GM13976 (cell line): Measurements from ENCODE around the gene ETFDH.
"Not testable (repeated sequence)": the region's sequence is repeated elsewhere in the genome, so short reads cannot be mapped to it uniquely, and the experiment has no call there.

Experiments used
- DNase-seq: peaks from one replicate; pipeline ENCODE4 v3.0.0; 2012; ENCODE audit warnings: low spot score
- in situ Hi-C: fragments of 300-500 bp; cut with MboI; formaldehyde crosslinking; loops from one replicate; pipeline ENCODE4 v1.12.0; 2022; ENCODE audit warnings: low sequenced_read_pairs, mixed read lengths, inconsistent platforms; ENCODE audit not compliant: unreplicated experiment
- TF ChIP-seq, protein P1 (sequence below): IDR thresholded peaks from 2 replicates; pipeline ENCODE4 v1.5.1; 2012; ENCODE audit warnings: borderline replicate concordance, mild to moderate bottlenecking; ENCODE audit not compliant: insufficient read depth; ENCODE audit errors: extremely low read depth, missing control alignments, control extremely low read depth

ETFDH gene

GRCh38 chr4:158710814-158711213 lies 38.7 kb downstream of the ETFDH start:
- TF ChIP-seq, protein P1, sequence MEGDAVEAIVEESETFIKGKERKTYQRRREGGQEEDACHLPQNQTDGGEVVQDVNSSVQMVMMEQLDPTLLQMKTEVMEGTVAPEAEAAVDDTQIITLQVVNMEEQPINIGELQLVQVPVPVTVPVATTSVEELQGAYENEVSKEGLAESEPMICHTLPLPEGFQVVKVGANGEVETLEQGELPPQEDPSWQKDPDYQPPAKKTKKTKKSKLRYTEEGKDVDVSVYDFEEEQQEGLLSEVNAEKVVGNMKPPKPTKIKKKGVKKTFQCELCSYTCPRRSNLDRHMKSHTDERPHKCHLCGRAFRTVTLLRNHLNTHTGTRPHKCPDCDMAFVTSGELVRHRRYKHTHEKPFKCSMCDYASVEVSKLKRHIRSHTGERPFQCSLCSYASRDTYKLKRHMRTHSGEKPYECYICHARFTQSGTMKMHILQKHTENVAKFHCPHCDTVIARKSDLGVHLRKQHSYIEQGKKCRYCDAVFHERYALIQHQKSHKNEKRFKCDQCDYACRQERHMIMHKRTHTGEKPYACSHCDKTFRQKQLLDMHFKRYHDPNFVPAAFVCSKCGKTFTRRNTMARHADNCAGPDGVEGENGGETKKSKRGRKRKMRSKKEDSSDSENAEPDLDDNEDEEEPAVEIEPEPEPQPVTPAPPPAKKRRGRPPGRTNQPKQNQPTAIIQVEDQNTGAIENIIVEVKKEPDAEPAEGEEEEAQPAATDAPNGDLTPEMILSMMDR: no peak
- DNase-seq: no peak
- in situ Hi-C loops: no loop called here

- in situ Hi-C loops, DNase-seq: not testable (repeated sequence)
Measured at GRCh38 chr4:158712622-158713021, 40.5 kb downstream of the ETFDH start.

- TF ChIP-seq, protein P1: no peak
- DNase-seq: no peak
- in situ Hi-C loops: no loop called here
Measured at GRCh38 chr4:158714937-158715336, 42.8 kb downstream of the ETFDH start.

GRCh38 chr4:158715802-158716201 lies 43.7 kb downstream of the ETFDH start:
- DNase-seq: no peak
- in situ Hi-C loops: no loop called here
- TF ChIP-seq, protein P1: no peak

- in situ Hi-C loops: no loop called here
- DNase-seq: no peak
- TF ChIP-seq, protein P1: no peak
Measured at GRCh38 chr4:158721680-158722079, 49.6 kb downstream of the ETFDH start.

GRCh38 chr4:158722291-158722916 lies 50.3 kb downstream of the ETFDH start:
- TF ChIP-seq, protein P1: no peak
- DNase-seq: peak; percentile 13
- in situ Hi-C loops: no loop called here

DNA sequence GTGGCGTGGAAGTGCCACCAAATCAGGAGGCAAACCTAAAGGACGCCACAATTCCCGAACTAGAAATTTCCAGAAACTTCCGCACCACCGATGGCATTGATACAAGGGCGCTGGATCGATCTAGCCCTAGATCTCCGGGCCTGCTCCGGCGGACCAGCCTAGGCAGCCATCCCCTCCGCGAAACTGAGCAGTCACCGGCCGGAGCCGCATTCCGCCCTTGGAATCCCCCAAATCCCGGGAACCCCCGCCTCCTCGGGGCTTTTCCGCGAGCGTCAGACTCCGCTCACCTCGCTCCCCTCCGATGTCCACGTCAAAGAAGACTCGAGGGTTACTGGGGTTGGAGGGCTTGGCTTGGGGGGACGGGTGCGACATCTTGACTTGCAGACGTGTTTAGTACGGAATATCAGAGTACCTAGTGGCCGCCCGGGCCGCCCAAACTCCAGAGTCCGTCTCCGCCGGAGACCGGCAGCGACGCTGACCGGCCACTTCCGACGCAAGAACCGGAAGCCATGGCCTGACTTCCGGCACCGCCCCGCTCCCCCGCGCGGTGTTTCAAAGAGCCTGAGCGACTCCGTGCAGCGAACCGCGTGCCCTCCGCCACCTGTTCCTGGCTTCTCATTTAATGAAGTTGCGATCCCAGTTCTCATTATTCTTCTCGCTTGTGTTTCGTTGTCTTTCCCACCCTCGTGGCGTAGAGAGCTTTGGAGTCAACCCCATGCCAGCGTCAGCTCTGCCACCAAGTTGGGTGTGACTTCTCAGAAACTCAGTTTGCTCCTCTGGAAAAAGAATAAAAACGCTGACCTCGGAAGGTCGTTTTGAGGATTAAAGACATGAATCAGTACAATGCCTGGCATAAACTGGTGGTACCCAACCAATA lies 51.1 kb downstream of the ETFDH start, which contains the start of gene PPID:
Gene PPID, minus strand, starts transcription at position 480 of the 877 bp plus-strand sequence. Its CDS starts 108 bp downstream, at position 372.
- in situ Hi-C loops: no loop called here
- peak; percentile 92 for DNase-seq
- TF ChIP-seq, protein P1: no peak
